Kidney (tissue), 22 donors: ENCODE data around the gene EPHB1. TPM values are rescaled to one million over a fixed set of nuclear protein-coding genes. Genes with fewer than 3 reads are reported as not detected.

Experiments
- DNase-seq, 5 donors: peaks; one replicate each; pipeline ENCODE4 v3.0.0-alpha.2; 2013 to 2020
- FAIRE-seq: peaks from 2 replicates; lab custom pipeline; 2012; peaks lifted over from hg19 to GRCh38; lab: Jason Lieb, UNC
- H3K27ac ChIP-seq, 2 donors: one replicate each; pipeline ENCODE4 v1.7.0; 2013; ENCODE audit warnings: low read depth in 2 of 2, low read length in 2 of 2, inconsistent platforms in 1 of 2
- H3K27me3 ChIP-seq: one replicate; pipeline ENCODE4 v1.7.1; 2013; ENCODE audit warnings: low read length, inconsistent platforms; ENCODE audit not compliant: control insufficient read depth, insufficient read depth
- H3K36me3 ChIP-seq, 3 donors: one replicate each; pipeline versions ENCODE4 v1.7.0 to v1.7.1; 2013; ENCODE audit warnings: low read length in 3 of 3, control low read depth in 1 of 3, inconsistent platforms in 1 of 3; ENCODE audit not compliant: insufficient read depth in 3 of 3, control insufficient read depth in 2 of 3
- H3K4me1 ChIP-seq, 3 donors: one replicate each; pipeline versions ENCODE4 v1.7.0 to v1.7.1; 2013; ENCODE audit warnings: low read length in 3 of 3, inconsistent platforms in 1 of 3, low read depth in 1 of 3; ENCODE audit not compliant: control insufficient read depth in 2 of 3, insufficient read depth in 2 of 3
- H3K4me3 ChIP-seq, 3 donors: one replicate each; pipeline versions ENCODE4 v1.7.0 to v1.8.1; 2013; ENCODE audit warnings: low read length in 3 of 3, control low read depth in 1 of 3, inconsistent platforms in 1 of 3
- H3K9ac ChIP-seq, 3 donors: one replicate each; pipeline versions ENCODE4 v1.7.0 to v1.7.1; 2013; ENCODE audit warnings: low read length in 3 of 3, control low read depth in 1 of 3, inconsistent platforms in 1 of 3
- H3K9me3 ChIP-seq, 3 donors: one replicate each; pipeline versions ENCODE4 v1.7.0 to v1.7.1; 2013; ENCODE audit warnings: low read length in 3 of 3, control low read depth in 1 of 3, inconsistent platforms in 1 of 3; ENCODE audit not compliant: control insufficient read depth in 2 of 3, insufficient read depth in 1 of 3
- CTCF ChIP-seq: IDR thresholded peaks from 3 replicates; pipeline ENCODE4 v1.5.1; 2012; ENCODE audit warnings: mild to moderate bottlenecking, moderate library complexity, borderline replicate concordance; ENCODE audit not compliant: insufficient read depth; ENCODE audit errors: extremely low read depth
- intact Hi-C: fragments of 100-400 bp; cut with DNase I; formaldehyde crosslinking; loops from one replicate; pipeline ENCODE4 v1.11.1; 2022
- long read RNA-seq, 10 donors: library from polyadenylated mRNA in 1 of 10; unstranded in 1 of 10; transcript quantifications; one replicate each; pipeline ENCODE4 v2.0.0 and lab custom pipeline, GENCODE V29; 2021 to 2026
- polyA plus RNA-seq: library from polyadenylated mRNA; stranded (reverse); fragments of 350-450 nt; fragmentation: Illumina TruSeq; extraction: RNeasy Lipid Tissue Mini Kit (QIAGEN cat#74804); gene quantifications from one replicate; pipeline ENCODE4 v1.2.3, GENCODE V29; 2014; ENCODE audit warnings: low read depth, low replicate concordance; ENCODE audit not compliant: insufficient read depth
- total RNA-seq: library from RNA; stranded (reverse); fragmentation: NEBNext Ultra II Directional; extraction: Animal tissue kit (Norgen Biotek cat#: 25700); gene quantifications from one replicate; pipeline ENCODE4 v1.2.1, GENCODE V29; 2021
- donor health status: control.
- donor health status: control.
- donor health status: control.
- donor health status: control.
- donor health status: control.
- donor health status: DM: yes; HTN: yes; CAD: no.
- donor health status: Normal renal cell carcinoma (clear cell type).

EPHB1 gene
- total RNA-seq (3.2 TPM), polyA plus RNA-seq (0.39 TPM)
- long read RNA-seq, donor 1: 0 reads
- long read RNA-seq, donor 2: 0 reads
- long read RNA-seq, donor 3: 0 reads
- long read RNA-seq, donor 4, full-length matches to known transcripts: 2 of 2 reads
- long read RNA-seq, donor 4, partial matches to known transcripts: 0 of 2 reads
- long read RNA-seq, donor 4, other reads (novel, unspliced or antisense): 0 of 2 reads
- long read RNA-seq, donor 5: 0 reads
- long read RNA-seq, donor 6: 0 reads
- long read RNA-seq, donor 7, partial matches to known transcripts: 0 of 4 reads
- long read RNA-seq, donor 7, other reads (novel, unspliced or antisense): 4 of 4 reads
- long read RNA-seq, donor 8: 0 reads
- long read RNA-seq, donor 9: 0 reads
- long read RNA-seq, donor 10: 0 reads

DNA sequence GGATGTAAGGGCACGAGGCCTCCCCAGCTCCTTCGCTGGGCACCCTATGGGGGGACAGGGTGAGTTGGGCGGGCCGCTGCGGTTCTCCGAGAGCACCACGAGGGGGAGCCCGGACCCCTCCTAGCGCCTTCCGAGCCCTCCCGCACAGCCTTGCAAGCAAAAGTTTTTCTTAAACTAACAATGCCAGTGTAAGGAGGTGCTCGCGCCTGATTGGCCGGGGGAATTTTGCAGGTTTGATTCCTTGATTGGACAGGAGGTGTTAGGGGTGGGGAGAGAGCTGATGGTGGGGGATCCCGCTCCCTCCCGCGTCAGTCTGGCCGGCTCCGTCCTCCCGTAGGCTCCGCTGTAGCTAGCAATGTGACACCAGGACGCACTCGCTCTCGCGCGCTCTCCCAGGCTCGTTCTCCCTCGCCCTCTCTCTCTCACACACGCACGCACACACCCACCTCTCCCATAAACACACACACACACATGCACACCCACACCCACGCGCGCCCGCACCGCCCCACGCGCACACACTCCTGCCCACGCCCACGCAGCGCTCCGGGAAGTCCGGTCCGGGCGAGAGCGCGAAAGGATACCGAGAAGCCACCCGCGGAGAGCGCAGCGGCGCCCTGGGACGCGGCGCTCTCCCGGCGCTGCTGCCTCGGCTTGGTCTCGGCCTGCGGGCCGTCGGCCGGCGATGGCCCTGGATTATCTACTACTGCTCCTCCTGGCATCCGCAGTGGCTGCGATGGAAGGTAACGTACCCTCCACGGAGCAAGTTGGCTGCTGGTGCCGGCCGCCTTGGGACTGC lies at the start of gene EPHB1:
Gene EPHB1, plus strand, starts transcription at position 311 of the 796 bp plus-strand sequence.
- no peak within 1 kb of the TSS for H3K27ac ChIP-seq
- DNase-seq (peak; percentile 95 to 98 (median 97)), FAIRE-seq (peak; percentile 38)
- peak; percentile 75 for TF ChIP-seq CTCF
- H3K4me3 ChIP-seq: peak within 1 kb of the TSS; percentile 62 to 67 (median 67)
- peaks cover 2% of the 10 kb centered on the region for H3K27me3 ChIP-seq
- peak within 1 kb of the TSS in 1 of 3 donors; percentile 15 for H3K9ac ChIP-seq
- intact Hi-C loops: loop anchor here (5.0 kb wide), 1 partner anchor 1102 kb away; no protein-coding TSS in a partner anchor
- no peaks in the 10 kb centered on the region for H3K36me3 ChIP-seq
- peaks cover 0 to 5% (median 0%) of the 10 kb centered on the region in 3 donors for H3K4me1 ChIP-seq
- H3K9me3 ChIP-seq: no peaks in the 10 kb centered on the region

DNA sequence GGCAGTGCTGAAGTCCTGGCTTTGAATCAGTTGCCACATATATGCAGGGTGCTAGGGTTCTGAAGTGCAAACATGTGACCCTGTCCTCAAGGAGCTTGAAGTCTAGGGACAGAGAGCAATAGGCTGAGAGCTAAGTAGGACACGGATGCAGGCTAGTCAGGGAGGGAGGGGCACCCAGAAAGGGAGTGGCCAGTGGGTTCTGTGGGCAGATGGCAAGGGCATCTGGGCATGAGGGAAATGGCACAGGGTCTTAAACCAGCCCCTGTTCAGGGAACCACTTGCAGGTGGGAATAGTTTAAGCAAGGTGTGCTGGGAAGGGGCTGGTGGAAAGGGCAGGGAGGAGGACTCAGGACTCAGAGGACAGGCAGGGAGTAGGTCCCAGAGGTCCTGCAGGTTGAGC lies 46.4 kb upstream of the EPHB1 start:
- Histone ChIP-seq H3K9me3 (no peaks in the 10 kb centered on the region), H3K27ac (no peak overlapping the region), H3K4me3 (no peak overlapping the region), H3K4me1 (no peaks in the 10 kb centered on the region), H3K27me3 (no peaks in the 10 kb centered on the region), H3K36me3 (no peaks in the 10 kb centered on the region), H3K9ac (no peak overlapping the region)
- intact Hi-C loops: no loop called here
- DNase-seq: no peak
- no peak for TF ChIP-seq CTCF
- no peak for FAIRE-seq

DNA sequence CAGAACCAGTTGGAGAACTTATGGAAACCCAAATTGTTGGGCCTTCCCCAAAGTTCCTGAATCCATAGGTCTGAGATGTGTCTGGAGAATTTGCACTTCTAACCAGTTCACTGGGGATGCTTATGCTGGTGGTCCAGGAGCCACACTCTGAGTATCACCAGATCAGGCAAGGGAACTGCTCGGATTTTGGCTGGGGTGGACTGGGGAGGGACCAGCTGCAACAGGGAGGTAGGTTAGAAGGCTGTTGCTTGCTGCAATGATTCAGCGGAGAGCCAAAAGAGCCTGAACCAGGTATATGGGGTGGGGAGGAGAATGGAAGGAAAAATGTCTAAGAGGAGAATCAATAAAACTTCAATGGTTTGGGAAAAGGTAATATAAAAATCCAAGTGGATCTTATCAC lies 45.9 kb upstream of the EPHB1 start:
- Histone ChIP-seq H3K27me3 (no peaks in the 10 kb centered on the region), H3K9ac (no peak overlapping the region), H3K4me3 (no peak overlapping the region), H3K27ac (no peak overlapping the region), H3K9me3 (no peaks in the 10 kb centered on the region), H3K36me3 (no peaks in the 10 kb centered on the region), H3K4me1 (no peaks in the 10 kb centered on the region)
- intact Hi-C loops: no loop called here
- no peak for DNase-seq
- no peak for TF ChIP-seq CTCF
- no peak for FAIRE-seq
